C4-2B (cell line): Measurements from ENCODE around the gene RNF187.

Experiments
- CTCF ChIP-seq: fragments of 450-650 bp; conservative IDR thresholded peaks from 2 replicates; pipeline ENCODE4 v1.5.1; 2017; ENCODE audit warnings: mild to moderate bottlenecking
- ZFX ChIP-seq: fragments of 450-650 bp; IDR thresholded peaks from 2 replicates; pipeline ENCODE4 v1.6.1; 2017

- no peak for TF ChIP-seq CTCF
- no peak for TF ChIP-seq ZFX
Observed at GRCh38 chr1:228544921-228545591, 57.9 kb downstream of the RNF187 start.
